H1 (cell line): ENCODE data around the gene GIPC2. TPM values are rescaled to one million over a fixed set of nuclear protein-coding genes. Genes with fewer than 3 reads are reported as not detected.

Experiments used
- CTCF ChIA-PET: fragments of 300-600 bp; sonication (Branson Sonifier 250); formaldehyde crosslinking; loops from one replicate; lab custom pipeline; 2021; ENCODE audit not compliant: partially characterized antibody; lab: Charles Lee
- POLR2A ChIA-PET: fragments of 300-600 bp; sonication (Branson Sonifier 250); formaldehyde crosslinking; loops from one replicate; lab custom pipeline; 2021; ENCODE audit warnings: inconsistent platforms; ENCODE audit not compliant: partially characterized antibody; lab: Charles Lee
- DNase-seq, 2 experiments: peaks; one replicate each; pipeline versions ENCODE4 v3.0.0 to v3.0.0-alpha.2; 2010 to 2022; ENCODE audit warnings: low spot score in 2 of 2, low read depth in 1 of 2, mixed read lengths in 1 of 2
- FAIRE-seq: peaks from 2 replicates; lab custom pipeline; 2011; peaks lifted over from hg19 to GRCh38; lab: Jason Lieb, UNC
- H2AFZ ChIP-seq: 2 replicates; pipeline ENCODE4 v1.8.1; 2012; ENCODE audit warnings: low read length, inconsistent platforms
- H2AK5ac ChIP-seq: 2 replicates; pipeline ENCODE4 v1.6.1; 2013; ENCODE audit warnings: low read depth, low read length
- H2BK120ac ChIP-seq: replicated peaks from 2 replicates; pipeline ENCODE3; 2013; ENCODE audit warnings: low read depth, low read length, inconsistent platforms
- H2BK12ac ChIP-seq: 2 replicates; pipeline ENCODE4 v1.6.1; 2013; ENCODE audit warnings: low read depth, low read length
- H2BK15ac ChIP-seq: 2 replicates; pipeline ENCODE4 v1.6.1; 2013; ENCODE audit warnings: low read length
- H2BK20ac ChIP-seq: 2 replicates; pipeline ENCODE4 v1.6.1; 2013; ENCODE audit warnings: low read length
- H2BK5ac ChIP-seq: 2 replicates; pipeline ENCODE4 v1.6.1; 2013; ENCODE audit warnings: low read depth, low read length
- H3K14ac ChIP-seq: 2 replicates; pipeline ENCODE4 v1.6.1; 2013; ENCODE audit warnings: inconsistent platforms; ENCODE audit not compliant: insufficient read length
- H3K18ac ChIP-seq: 2 replicates; pipeline ENCODE4 v1.6.1; 2013; ENCODE audit warnings: low read length; ENCODE audit errors: extremely low read depth
- H3K23ac ChIP-seq: 2 replicates; pipeline ENCODE4 v1.6.1; 2013; ENCODE audit warnings: inconsistent platforms; ENCODE audit not compliant: insufficient read length
- H3K23me2 ChIP-seq: 2 replicates; pipeline ENCODE4 v1.6.1; 2013; ENCODE audit warnings: low read depth, low read length
- H3K27ac ChIP-seq: 2 replicates; pipeline ENCODE4 v1.6.1; 2011; ENCODE audit warnings: low read depth, low read length, inconsistent platforms
- H3K27me3 ChIP-seq, 4 experiments: replicated peaks in 1 of 4; 1 replicate in 1 of 4; 2 replicates in 3 of 4; pipeline versions ENCODE4 v1.6.1 to v1.8.1; 2011 to 2013; ENCODE audit warnings: low read length in 3 of 4, mild to moderate bottlenecking in 3 of 4, inconsistent platforms in 2 of 4, mixed read lengths in 2 of 4, moderate library complexity in 1 of 4; ENCODE audit not compliant: control insufficient read depth in 3 of 4, insufficient read depth in 3 of 4; ENCODE audit errors: extremely low read depth in 1 of 4
- H3K36me3 ChIP-seq, 4 experiments: 2 replicates each; pipeline versions ENCODE4 v1.6.1 to v1.8.1; 2011 to 2013; ENCODE audit warnings: mild to moderate bottlenecking in 4 of 4, low read length in 3 of 4, moderate library complexity in 2 of 4, control low read depth in 1 of 4, inconsistent platforms in 1 of 4; ENCODE audit not compliant: insufficient read depth in 4 of 4, control insufficient read depth in 2 of 4
- H3K4ac ChIP-seq: replicated peaks from 2 replicates; pipeline ENCODE3; 2013; ENCODE audit warnings: low read length, low read depth, mixed read lengths, inconsistent platforms; ENCODE audit not compliant: insufficient read length
- H3K4me1 ChIP-seq, 4 experiments: replicated peaks in 1 of 4; 1 replicate in 1 of 4; 2 replicates in 3 of 4; pipeline versions ENCODE4 v1.6.1 to v1.8.1; 2011 to 2013; ENCODE audit warnings: low read length in 3 of 4, inconsistent platforms in 2 of 4, mixed read lengths in 1 of 4; ENCODE audit not compliant: insufficient read depth in 4 of 4, control insufficient read depth in 3 of 4
- H3K4me2 ChIP-seq, 2 experiments: 2 replicates each; pipeline versions ENCODE4 v1.6.1 to v1.8.1; 2011 to 2013; ENCODE audit warnings: low read depth in 2 of 2, low read length in 2 of 2, control low read depth in 1 of 2, inconsistent platforms in 1 of 2, mild to moderate bottlenecking in 1 of 2; ENCODE audit not compliant: insufficient read depth in 1 of 2
- H3K4me3 ChIP-seq, 4 experiments: fragments of 200-600, 300-600 bp in 1 of 4; sonication (generic), shearing (Covaris generic), sonication (Bioruptor Twin) in 1 of 4; 2 replicates each; pipeline versions ENCODE4 v1.5.1 to v1.8.1; 2011 to 2016; ENCODE audit warnings: low read length in 4 of 4, low read depth in 3 of 4, control low read depth in 2 of 4, inconsistent platforms in 2 of 4, mild to moderate bottlenecking in 2 of 4, mixed read lengths in 1 of 4, moderate library complexity in 1 of 4; ENCODE audit not compliant: insufficient read depth in 2 of 4; ENCODE audit errors: extremely low read depth in 1 of 4
- H3K56ac ChIP-seq: replicated peaks from 2 replicates; pipeline ENCODE3; 2013; ENCODE audit warnings: low read depth, mild to moderate bottlenecking, mixed read lengths, low read length, inconsistent platforms; ENCODE audit not compliant: insufficient read length
- H3K79me1 ChIP-seq: 2 replicates; pipeline ENCODE4 v1.6.1; 2013; ENCODE audit warnings: low read depth, low read length, control low read depth
- H3K79me2 ChIP-seq, 2 experiments: 2 replicates each; pipeline versions ENCODE4 v1.6.1 to v1.8.1; 2012 to 2013; ENCODE audit warnings: low read length in 2 of 2, mild to moderate bottlenecking in 2 of 2, inconsistent platforms in 1 of 2; ENCODE audit not compliant: insufficient read depth in 2 of 2, control insufficient read depth in 1 of 2
- H3K9ac ChIP-seq, 4 experiments: replicated peaks in 1 of 4; 1 replicate in 1 of 4; 2 replicates in 3 of 4; pipeline versions ENCODE4 v1.6.1 to v1.8.1; 2011 to 2013; ENCODE audit warnings: low read depth in 3 of 4, low read length in 3 of 4, control low read depth in 2 of 4, mild to moderate bottlenecking in 2 of 4, moderate library complexity in 2 of 4, inconsistent platforms in 1 of 4; ENCODE audit errors: extremely low read depth in 1 of 4
- H3K9me3 ChIP-seq, 2 experiments: 2 replicates each; pipeline versions ENCODE4 v1.6.1 to v1.8.1; 2012 to 2013; ENCODE audit warnings: mild to moderate bottlenecking in 2 of 2, moderate library complexity in 2 of 2, control low read depth in 1 of 2, inconsistent platforms in 1 of 2, low read depth in 1 of 2, low read length in 1 of 2, mixed read lengths in 1 of 2; ENCODE audit not compliant: insufficient read depth in 2 of 2
- H4K20me1 ChIP-seq, 2 experiments: replicated peaks in 1 of 2; 2 replicates each; pipeline versions ENCODE3 to v1.8.1; 2011 to 2013; ENCODE audit warnings: inconsistent platforms in 2 of 2, low read length in 2 of 2, mild to moderate bottlenecking in 1 of 2; ENCODE audit not compliant: insufficient read depth in 2 of 2, control insufficient read depth in 1 of 2
- H4K5ac ChIP-seq: 2 replicates; pipeline ENCODE4 v1.6.1; 2013; ENCODE audit warnings: low read length, low read depth, mixed read lengths, inconsistent platforms; ENCODE audit not compliant: insufficient read length
- H4K8ac ChIP-seq: 2 replicates; pipeline ENCODE4 v1.8.0; 2013; ENCODE audit warnings: mild to moderate bottlenecking, moderate library complexity, low read length, inconsistent platforms; ENCODE audit not compliant: insufficient read depth; ENCODE audit errors: extremely low read depth
- H4K91ac ChIP-seq: replicated peaks from 2 replicates; pipeline ENCODE3; 2013; ENCODE audit warnings: low read length, mixed read lengths, inconsistent platforms; ENCODE audit not compliant: insufficient read length
- CHD1 ChIP-seq: IDR thresholded peaks from 2 replicates; pipeline ENCODE4 v1.6.1; 2012; ENCODE audit warnings: low read depth, low read length, improper control_type of control experiment
- EGR1 ChIP-seq: IDR thresholded peaks from 2 replicates; pipeline ENCODE4 v1.6.1; 2011; ENCODE audit warnings: low read depth, low read length, borderline replicate concordance
- GTF2F1 ChIP-seq: IDR thresholded peaks from 2 replicates; pipeline ENCODE4 v1.6.1; 2012; ENCODE audit warnings: low read depth, low read length, improper control_type of control experiment, borderline replicate concordance
- SAP30 ChIP-seq: fragments of 300-600 bp; sonication (generic); IDR thresholded peaks from 2 replicates; pipeline ENCODE4 v1.7.1; 2012; ENCODE audit warnings: low read length, moderate library complexity, mild to moderate bottlenecking, inconsistent platforms; ENCODE audit not compliant: insufficient read depth, insufficient replicate concordance
- SP1 ChIP-seq: IDR thresholded peaks from 2 replicates; pipeline ENCODE4 v1.6.1; 2011; ENCODE audit warnings: low read depth, low read length
- SP2 ChIP-seq: IDR thresholded peaks from 2 replicates; pipeline ENCODE4 v1.6.1; 2012; ENCODE audit warnings: mild to moderate bottlenecking, low read length, inconsistent platforms
- SRF ChIP-seq: IDR thresholded peaks from 2 replicates; pipeline ENCODE4 v1.6.1; 2011; ENCODE audit warnings: mild to moderate bottlenecking, low read depth, low read length, moderate library complexity
- SUZ12 ChIP-seq: fragments of 200-600 bp; sonication (generic); IDR thresholded peaks from 2 replicates; pipeline ENCODE4 v1.6.1; 2012; ENCODE audit warnings: mild to moderate bottlenecking, inconsistent platforms, low read length, moderate library complexity, mixed read lengths
- WGBS, 2 experiments: shearing (Covaris generic) in 1 of 2; methylation state at CpG; one replicate each; pipeline versions ENCODE4 v1.1.6 to v1.1.7; 2013 to 2015; ENCODE audit warnings: low lambda C conversion rate in 2 of 2, mixed read lengths in 2 of 2, inconsistent platforms in 1 of 2, low coverage in 1 of 2, missing lambda C conversion rate in 1 of 2; ENCODE audit not compliant: insufficient replicate concordance in 2 of 2, insufficient coverage in 1 of 2, insufficient read length in 1 of 2; ENCODE audit errors: extremely low coverage in 1 of 2, missing lambda C conversion rate in 1 of 2; 5-methylcytosine and 5-hydroxymethylcytosine counted together
- polyA plus RNA-seq, 7 experiments: library from polyadenylated mRNA; depleted of rRNA in 3 of 7; stranded (reverse) in 5 of 7; unstranded in 2 of 7; fragments of >200 nt in 5 of 7; fragments of 200-250 nt in 2 of 7; gene quantifications; 1 replicate in 5 of 7; 2 replicates in 1 of 7; 4 replicates in 1 of 7; pipeline versions ENCODE4 v1.2.1 to v1.2.3, GENCODE V29; 2011 to 2013; ENCODE audit warnings: missing spikeins in 2 of 7, mixed read lengths in 2 of 7
- total RNA-seq: library from RNA; stranded (reverse); fragmentation: NEBNext Ultra II Directional; extraction: Animal tissue kit (Norgen Biotek cat#: 25700); gene quantifications from 2 replicates; pipeline ENCODE4 v1.2.1, GENCODE V29; 2021

The GIPC2 gene
- total and polyA plus RNA-seq, 2 of the 8 experiments (the other 6 are each of a cell fraction or from before 2014, with no cell fraction given): 0.29 to 0.69 TPM

DNA sequence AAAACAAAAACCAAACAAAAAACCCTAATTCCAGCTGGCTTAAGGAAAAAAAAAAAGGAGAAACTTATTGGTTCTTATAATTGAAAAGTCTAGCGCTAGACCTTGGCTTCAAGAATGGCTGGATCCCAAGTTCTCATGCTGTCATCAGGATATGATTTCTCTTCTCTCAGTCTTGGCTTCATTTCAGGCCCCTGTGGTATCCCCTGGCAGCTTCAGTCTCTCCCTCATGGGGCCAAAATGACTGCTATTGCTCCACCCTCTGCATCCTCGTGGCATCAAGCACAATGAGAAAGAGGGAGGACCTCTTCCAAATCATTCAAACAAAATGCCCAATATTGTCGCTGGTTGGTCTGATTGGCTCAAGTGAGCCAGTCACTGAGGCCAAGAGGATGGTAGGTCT lies 80.7 kb downstream of the GIPC2 start:
- no peak overlapping the region for H3K23ac ChIP-seq
- H4K20me1 ChIP-seq: no peaks in the 10 kb centered on the region
- no peak overlapping the region for H4K91ac ChIP-seq
- H2AK5ac ChIP-seq: no peak overlapping the region
- POLR2A ChIA-PET: no interaction called here
- H3K23me2 ChIP-seq: no peaks in the 10 kb centered on the region
- H3K56ac ChIP-seq: no peak overlapping the region
- no peak for DNase-seq
- TF ChIP-seq SUZ12 (no peak), GTF2F1 (no peak), SP2 (no peak), CHD1 (no peak), SP1 (no peak), SAP30 (no peak), EGR1 (no peak), SRF (no peak)
- no peaks in the 10 kb centered on the region for H3K9me3 ChIP-seq
- CTCF ChIA-PET: interaction anchor here (1.1 kb wide), 1 partner anchor 549 kb away, joined by 3 read pairs; no protein-coding TSS in a partner anchor
- no peaks in the 10 kb centered on the region for H3K27me3 ChIP-seq
- no peak overlapping the region for H2BK20ac ChIP-seq
- no peak overlapping the region for H4K5ac ChIP-seq
- H3K4me1 ChIP-seq: no peaks in the 10 kb centered on the region; a peak in 1 of 7 replicates
- no peak overlapping the region for H2BK5ac ChIP-seq
- H3K4ac ChIP-seq: no peak overlapping the region
- H2AFZ ChIP-seq: no peak overlapping the region
- H4K8ac ChIP-seq: no peak overlapping the region
- H2BK15ac ChIP-seq: no peak overlapping the region
- H3K27ac ChIP-seq: no peak overlapping the region
- H3K14ac ChIP-seq: no peak overlapping the region
- 79% methylated on average over 3 of the region's 3 CpGs; no CpG with 5 or more reads in 1 of the 2 experiments for WGBS, 2 experiments
- no peak overlapping the region for H2BK12ac ChIP-seq
- no peaks in the 10 kb centered on the region for H3K36me3 ChIP-seq
- no peaks in the 10 kb centered on the region for H3K79me2 ChIP-seq
- H3K4me3 ChIP-seq: no peak overlapping the region
- H3K18ac ChIP-seq: no peak overlapping the region
- no peak overlapping the region for H2BK120ac ChIP-seq
- H3K79me1 ChIP-seq: no peaks in the 10 kb centered on the region
- H3K9ac ChIP-seq: no peak overlapping the region
- no peak overlapping the region for H3K4me2 ChIP-seq
- FAIRE-seq: no peak
